Parathyroid adenoma (tissue), 2 donors: ENCODE data around the gene CDH13.

ENCODE experiments used
- H2AFZ ChIP-seq: fragments of 300-600 bp; sonication (generic); one replicate; pipeline ENCODE4 v1.7.0; 2017; ENCODE audit warnings: antibody characterized with exemption, mild to moderate bottlenecking
- H3K27ac ChIP-seq: fragments of 300-600 bp; sonication (generic); one replicate; pipeline ENCODE4 v1.7.0; 2017
- H3K27me3 ChIP-seq: fragments of 300-600 bp; sonication (generic); one replicate; pipeline ENCODE4 v1.7.0; 2017; ENCODE audit warnings: low read length; ENCODE audit not compliant: control insufficient read depth, insufficient read depth
- H3K36me3 ChIP-seq: fragments of 300-600 bp; sonication (generic); one replicate; pipeline ENCODE4 v1.7.0; 2017; ENCODE audit warnings: low read length; ENCODE audit not compliant: control insufficient read depth, insufficient read depth
- H3K4me1 ChIP-seq: fragments of 300-600 bp; sonication (generic); one replicate; pipeline ENCODE4 v1.7.0; 2017; ENCODE audit warnings: control low read depth
- H3K4me2 ChIP-seq: fragments of 300-600 bp; sonication (generic); one replicate; pipeline ENCODE4 v1.7.0; 2017; ENCODE audit warnings: low read length
- H3K4me3 ChIP-seq: fragments of 300-600 bp; sonication (generic); one replicate; pipeline ENCODE4 v1.7.0; 2017; ENCODE audit warnings: low read depth, low read length
- H3K79me2 ChIP-seq: fragments of 300-600 bp; sonication (generic); one replicate; pipeline ENCODE4 v1.7.0; 2017; ENCODE audit warnings: control low read depth
- H3K9ac ChIP-seq: fragments of 300-600 bp; sonication (generic); one replicate; pipeline ENCODE4 v1.7.0; 2017; ENCODE audit warnings: mild to moderate bottlenecking
- H3K9me3 ChIP-seq: fragments of 300-600 bp; sonication (generic); one replicate; pipeline ENCODE4 v1.7.0; 2017; ENCODE audit warnings: low read length; ENCODE audit not compliant: control insufficient read depth
- TF ChIP-seq, protein P1 (sequence below): fragments of 300-600 bp; sonication (generic); IDR thresholded peaks from one replicate; pipeline ENCODE4 v1.7.0; 2017; ENCODE audit warnings: antibody characterized with exemption, mild to moderate bottlenecking
- donor health status: primary hyperparathyroidism.

Gene CDH13

DNA sequence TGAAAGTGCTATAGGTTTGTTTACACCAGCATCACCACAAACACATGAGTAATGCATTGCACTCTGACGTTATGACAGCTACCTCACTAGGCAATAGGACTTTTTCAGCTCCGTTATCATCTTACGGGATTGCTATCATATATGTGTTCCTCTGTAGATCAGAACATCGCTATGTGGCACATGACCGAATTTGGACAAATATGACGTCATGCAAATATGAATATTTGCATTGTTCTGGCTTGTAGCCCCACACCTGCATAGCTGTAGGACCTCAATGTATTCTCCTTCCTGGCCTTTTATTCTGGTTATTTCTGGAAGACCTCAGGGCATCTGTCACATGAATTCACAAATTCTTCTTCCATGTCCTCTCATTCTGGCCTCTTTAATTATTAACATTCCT, 393.2 kb downstream of the CDH13 start:
- H3K9ac ChIP-seq, result no peak overlapping the region
- no peaks in the 10 kb centered on the region for H3K4me1 ChIP-seq
- no peak overlapping the region for H3K27ac ChIP-seq
- TF ChIP-seq, protein P1, sequence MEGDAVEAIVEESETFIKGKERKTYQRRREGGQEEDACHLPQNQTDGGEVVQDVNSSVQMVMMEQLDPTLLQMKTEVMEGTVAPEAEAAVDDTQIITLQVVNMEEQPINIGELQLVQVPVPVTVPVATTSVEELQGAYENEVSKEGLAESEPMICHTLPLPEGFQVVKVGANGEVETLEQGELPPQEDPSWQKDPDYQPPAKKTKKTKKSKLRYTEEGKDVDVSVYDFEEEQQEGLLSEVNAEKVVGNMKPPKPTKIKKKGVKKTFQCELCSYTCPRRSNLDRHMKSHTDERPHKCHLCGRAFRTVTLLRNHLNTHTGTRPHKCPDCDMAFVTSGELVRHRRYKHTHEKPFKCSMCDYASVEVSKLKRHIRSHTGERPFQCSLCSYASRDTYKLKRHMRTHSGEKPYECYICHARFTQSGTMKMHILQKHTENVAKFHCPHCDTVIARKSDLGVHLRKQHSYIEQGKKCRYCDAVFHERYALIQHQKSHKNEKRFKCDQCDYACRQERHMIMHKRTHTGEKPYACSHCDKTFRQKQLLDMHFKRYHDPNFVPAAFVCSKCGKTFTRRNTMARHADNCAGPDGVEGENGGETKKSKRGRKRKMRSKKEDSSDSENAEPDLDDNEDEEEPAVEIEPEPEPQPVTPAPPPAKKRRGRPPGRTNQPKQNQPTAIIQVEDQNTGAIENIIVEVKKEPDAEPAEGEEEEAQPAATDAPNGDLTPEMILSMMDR, result no peak
- no peaks in the 10 kb centered on the region for H3K9me3 ChIP-seq
- no peak overlapping the region for H2AFZ ChIP-seq
- H3K4me3 ChIP-seq, result no peak overlapping the region
- no peak overlapping the region for H3K4me2 ChIP-seq
- H3K79me2 ChIP-seq, result no peaks in the 10 kb centered on the region
- no peaks in the 10 kb centered on the region for H3K27me3 ChIP-seq
- H3K36me3 ChIP-seq, result no peaks in the 10 kb centered on the region

DNA sequence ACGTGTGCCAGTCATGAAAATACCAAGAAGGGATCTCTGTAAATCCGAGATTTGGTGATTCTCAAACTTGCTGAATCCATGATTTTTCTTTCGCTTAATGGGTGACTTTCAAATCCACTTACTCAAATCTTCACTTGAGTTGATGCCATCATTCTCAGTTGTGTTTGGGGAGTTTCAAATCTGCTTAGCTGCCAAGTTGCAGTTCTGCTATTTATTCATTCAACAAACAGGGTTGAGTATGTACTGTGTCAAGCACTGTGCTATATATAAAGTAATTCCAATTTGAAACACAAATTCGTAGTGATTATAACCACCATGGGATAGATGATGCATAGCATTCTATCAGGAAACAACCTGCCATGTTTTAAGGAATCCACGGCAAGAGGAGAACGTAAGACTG, 394.3 kb downstream of the CDH13 start:
- Histone ChIP-seq H3K79me2 (no peaks in the 10 kb centered on the region), H3K4me2 (no peak overlapping the region), H3K9me3 (no peaks in the 10 kb centered on the region), H3K9ac (no peak overlapping the region), H2AFZ (no peak overlapping the region), H3K27me3 (no peaks in the 10 kb centered on the region), H3K36me3 (no peaks in the 10 kb centered on the region), H3K4me3 (no peak overlapping the region), H3K27ac (no peak overlapping the region), H3K4me1 (no peaks in the 10 kb centered on the region)
- TF ChIP-seq, protein P1, result no peak

DNA sequence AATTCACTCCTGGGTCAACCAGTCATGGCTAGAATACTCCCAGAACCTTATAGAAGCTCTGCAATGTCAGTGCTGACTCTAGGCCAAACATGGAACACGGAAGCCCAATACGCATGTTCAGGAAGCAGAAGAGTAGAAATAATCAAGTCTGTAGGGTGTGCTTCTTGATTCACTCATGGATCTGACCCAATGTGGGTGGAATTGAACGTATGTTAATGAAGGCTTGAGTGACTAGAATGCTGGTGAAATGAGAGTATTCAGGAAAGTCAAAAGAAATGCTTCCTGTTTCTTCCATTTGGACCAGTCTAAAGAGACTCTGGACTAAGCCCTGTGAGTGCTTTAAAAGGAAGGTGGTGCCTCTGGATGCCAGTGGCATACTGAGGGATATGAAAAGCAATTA, 395.0 kb downstream of the CDH13 start:
- H3K36me3 ChIP-seq, result no peaks in the 10 kb centered on the region
- no peak overlapping the region for H3K4me3 ChIP-seq
- H3K4me2 ChIP-seq, result no peak overlapping the region
- no peaks in the 10 kb centered on the region for H3K27me3 ChIP-seq
- no peak overlapping the region for H3K9ac ChIP-seq
- no peak overlapping the region for H3K27ac ChIP-seq
- TF ChIP-seq, protein P1, result no peak
- no peaks in the 10 kb centered on the region for H3K79me2 ChIP-seq
- no peaks in the 10 kb centered on the region for H3K9me3 ChIP-seq
- no peak overlapping the region for H2AFZ ChIP-seq
- H3K4me1 ChIP-seq, result no peaks in the 10 kb centered on the region

DNA sequence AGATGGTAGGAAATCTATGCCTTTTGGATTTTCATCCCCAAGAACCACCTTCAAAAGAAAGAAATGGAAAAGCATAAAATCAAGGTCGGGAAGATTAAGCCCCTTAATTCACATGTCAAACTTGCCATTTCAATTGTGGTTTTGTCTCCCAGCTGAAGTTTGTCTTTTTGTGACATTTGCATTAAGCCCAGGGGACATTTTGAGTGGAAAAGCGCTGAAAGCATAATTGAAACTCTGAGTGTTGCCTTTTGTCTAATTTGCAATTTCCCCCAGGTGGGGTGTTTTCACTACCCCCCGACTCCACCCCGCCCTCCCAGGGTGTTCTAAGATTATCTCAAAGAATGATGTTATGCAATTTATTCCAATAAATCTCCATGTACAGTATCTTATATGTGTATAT, 396.2 kb downstream of the CDH13 start:
- TF ChIP-seq, protein P1, result no peak
- no peak overlapping the region for H3K4me3 ChIP-seq
- H3K27me3 ChIP-seq, result no peaks in the 10 kb centered on the region
- no peak overlapping the region for H3K9ac ChIP-seq
- no peak overlapping the region for H3K27ac ChIP-seq
- H2AFZ ChIP-seq, result no peak overlapping the region
- no peaks in the 10 kb centered on the region for H3K9me3 ChIP-seq
- H3K4me2 ChIP-seq, result no peak overlapping the region
- H3K79me2 ChIP-seq, result no peaks in the 10 kb centered on the region
- no peaks in the 10 kb centered on the region for H3K4me1 ChIP-seq
- no peaks in the 10 kb centered on the region for H3K36me3 ChIP-seq

DNA sequence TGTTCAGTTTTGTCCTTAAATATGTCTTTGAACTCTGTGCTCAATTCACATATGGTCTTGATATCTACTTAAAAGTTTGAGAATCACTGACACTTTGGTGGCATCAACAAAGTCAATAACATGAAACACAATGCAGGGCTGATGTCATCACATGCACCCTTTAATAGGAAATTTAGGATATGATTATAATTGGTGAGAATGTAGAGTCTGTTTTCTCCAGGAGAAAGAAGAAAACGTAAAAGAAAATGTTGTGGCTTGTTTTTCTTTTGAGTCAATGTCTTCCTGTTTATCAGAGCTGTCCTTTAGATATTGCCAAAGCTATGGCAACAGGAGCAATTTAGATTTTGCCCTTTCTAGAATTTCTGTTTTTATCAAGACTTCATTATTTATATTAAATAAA, 396.9 kb downstream of the CDH13 start:
- Histone ChIP-seq H2AFZ (no peak overlapping the region), H3K4me1 (no peaks in the 10 kb centered on the region), H3K27ac (no peak overlapping the region), H3K9me3 (no peaks in the 10 kb centered on the region), H3K79me2 (no peaks in the 10 kb centered on the region), H3K9ac (no peak overlapping the region), H3K27me3 (no peaks in the 10 kb centered on the region), H3K36me3 (no peaks in the 10 kb centered on the region), H3K4me2 (no peak overlapping the region), H3K4me3 (no peak overlapping the region)
- TF ChIP-seq, protein P1, result no peak
